Smooth muscle cell (in vitro differentiated cells): ENCODE results near the gene CSF2. TPM values are rescaled to one million over a fixed set of nuclear protein-coding genes. Genes with fewer than 3 reads are reported as not detected.

Experiments used
- DNase-seq: peaks from one replicate; lab custom pipeline; 2025; ENCODE audit not compliant: unreplicated experiment; lab: John Stamatoyannopoulos, UW
- H2AFZ ChIP-seq: fragments of 200-600 bp; sonication (generic); 2 replicates; pipeline ENCODE4 v1.6.0; 2016; ENCODE audit warnings: antibody characterized with exemption, low read depth, mild to moderate bottlenecking
- H3F3A ChIP-seq: fragments of 200-600 bp; sonication (generic); 2 replicates; pipeline ENCODE4 v1.6.0; 2017; ENCODE audit warnings: antibody characterized with exemption, low read depth
- H3K27ac ChIP-seq: fragments of 200-600 bp; sonication (generic); 2 replicates; pipeline ENCODE4 v1.5.1; 2016; ENCODE audit warnings: low read depth, mild to moderate bottlenecking
- H3K27me3 ChIP-seq: fragments of 200-600 bp; sonication (generic); 2 replicates; pipeline ENCODE4 v1.6.1; 2016; ENCODE audit warnings: low read depth, mild to moderate bottlenecking
- H3K36me3 ChIP-seq: fragments of 200-600 bp; sonication (generic); 2 replicates; pipeline ENCODE4 v1.5.1; 2016; ENCODE audit warnings: low read depth
- H3K4me1 ChIP-seq: fragments of 200-600 bp; sonication (generic); 2 replicates; pipeline ENCODE4 v1.5.1; 2016; ENCODE audit warnings: low read depth
- H3K4me2 ChIP-seq: fragments of 200-600 bp; sonication (generic); 2 replicates; pipeline ENCODE4 v1.6.0; 2016; ENCODE audit warnings: mild to moderate bottlenecking
- H3K4me3 ChIP-seq: fragments of 200-600 bp; sonication (generic); 2 replicates; pipeline ENCODE4 v1.5.1; 2016; ENCODE audit warnings: mild to moderate bottlenecking
- H3K79me2 ChIP-seq: fragments of 200-600 bp; sonication (generic); 2 replicates; pipeline ENCODE4 v1.6.0; 2016; ENCODE audit warnings: low read depth, mild to moderate bottlenecking
- H3K9ac ChIP-seq: fragments of 200-600 bp; sonication (generic); 2 replicates; pipeline ENCODE4 v1.6.0; 2016; ENCODE audit warnings: low read depth
- H3K9me3 ChIP-seq: fragments of 200-600 bp; sonication (generic); replicated peaks from 2 replicates; pipeline ENCODE4 v1.5.1; 2016; ENCODE audit warnings: low read depth
- H4K20me1 ChIP-seq: fragments of 200-600 bp; sonication (generic); 2 replicates; pipeline ENCODE4 v1.6.0; 2016; ENCODE audit warnings: low read depth
- WGBS: methylation state at CpG from one replicate; pipeline ENCODE4 v1.1.7; 2016; ENCODE audit warnings: low lambda C conversion rate; 5-methylcytosine and 5-hydroxymethylcytosine counted together
- polyA plus RNA-seq: library from polyadenylated mRNA; unstranded; fragments of >200 nt; fragmentation: Nextera tagmentation; extraction: Ambion mirVana; gene quantifications from 2 replicates; pipeline ENCODE4 v1.2.1, GENCODE V29; 2016
- total RNA-seq: library from RNA; depleted of rRNA; stranded (reverse); fragments of >200 nt; gene quantifications from 2 replicates; pipeline ENCODE4 v1.2.3, GENCODE V29; 2014
- TF ChIP-seq, protein P1 (sequence below): fragments of 200-600 bp; sonication (generic); IDR thresholded peaks from 2 replicates; pipeline ENCODE4 v1.5.1; 2017; ENCODE audit warnings: borderline replicate concordance, mild to moderate bottlenecking, antibody characterized with exemption; ENCODE audit not compliant: insufficient read depth, poor library complexity, severe bottlenecking

Gene CSF2
- total and polyA plus RNA-seq, 2 experiments from 2014 or later = not detected

- Histone ChIP-seq H2AFZ (no peak overlapping the region), H3K27me3 (no peaks in the 10 kb centered on the region), H4K20me1 (no peaks in the 10 kb centered on the region), H3K36me3 (no peaks in the 10 kb centered on the region), H3K4me3 (no peak overlapping the region), H3K79me2 (no peaks in the 10 kb centered on the region), H3K27ac (no peak overlapping the region), H3K9ac (no peak overlapping the region), H3K4me1 (no peaks in the 10 kb centered on the region), H3K4me2 (no peak overlapping the region), H3K9me3 (no peaks in the 10 kb centered on the region), H3F3A (no peaks in the 10 kb centered on the region)
- TF ChIP-seq, protein P1, sequence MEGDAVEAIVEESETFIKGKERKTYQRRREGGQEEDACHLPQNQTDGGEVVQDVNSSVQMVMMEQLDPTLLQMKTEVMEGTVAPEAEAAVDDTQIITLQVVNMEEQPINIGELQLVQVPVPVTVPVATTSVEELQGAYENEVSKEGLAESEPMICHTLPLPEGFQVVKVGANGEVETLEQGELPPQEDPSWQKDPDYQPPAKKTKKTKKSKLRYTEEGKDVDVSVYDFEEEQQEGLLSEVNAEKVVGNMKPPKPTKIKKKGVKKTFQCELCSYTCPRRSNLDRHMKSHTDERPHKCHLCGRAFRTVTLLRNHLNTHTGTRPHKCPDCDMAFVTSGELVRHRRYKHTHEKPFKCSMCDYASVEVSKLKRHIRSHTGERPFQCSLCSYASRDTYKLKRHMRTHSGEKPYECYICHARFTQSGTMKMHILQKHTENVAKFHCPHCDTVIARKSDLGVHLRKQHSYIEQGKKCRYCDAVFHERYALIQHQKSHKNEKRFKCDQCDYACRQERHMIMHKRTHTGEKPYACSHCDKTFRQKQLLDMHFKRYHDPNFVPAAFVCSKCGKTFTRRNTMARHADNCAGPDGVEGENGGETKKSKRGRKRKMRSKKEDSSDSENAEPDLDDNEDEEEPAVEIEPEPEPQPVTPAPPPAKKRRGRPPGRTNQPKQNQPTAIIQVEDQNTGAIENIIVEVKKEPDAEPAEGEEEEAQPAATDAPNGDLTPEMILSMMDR = no peak
- no peak for DNase-seq
- WGBS = 83% methylated on average over 12 of the region's 12 CpGs
Measured at GRCh38 chr5:132055808-132056609, 17.6 kb upstream of the CSF2 start.

- Histone ChIP-seq H3K9ac (no peak overlapping the region), H3K4me2 (no peak overlapping the region), H2AFZ (no peak overlapping the region), H3K79me2 (no peaks in the 10 kb centered on the region), H3K27ac (no peak overlapping the region), H3K36me3 (no peaks in the 10 kb centered on the region), H3K9me3 (no peaks in the 10 kb centered on the region), H3K4me1 (no peaks in the 10 kb centered on the region), H3K27me3 (no peaks in the 10 kb centered on the region), H3K4me3 (no peak overlapping the region), H4K20me1 (no peaks in the 10 kb centered on the region), H3F3A (no peaks in the 10 kb centered on the region)
- 92% methylated on average over 14 of the region's 14 CpGs for WGBS
- DNase-seq = no peak
- TF ChIP-seq, protein P1 = no peak
Measured at GRCh38 chr5:132056610-132057497, 16.7 kb upstream of the CSF2 start.

- WGBS = 91% methylated on average over 12 of the region's 12 CpGs
- no peak for DNase-seq
- H3K79me2 ChIP-seq = no peaks in the 10 kb centered on the region
- H3F3A ChIP-seq = no peaks in the 10 kb centered on the region
- H3K4me2 ChIP-seq = no peak overlapping the region
- TF ChIP-seq, protein P1 = no peak
- no peak overlapping the region for H3K4me3 ChIP-seq
- H3K9ac ChIP-seq = no peak overlapping the region
- no peaks in the 10 kb centered on the region for H3K4me1 ChIP-seq
- H3K9me3 ChIP-seq = no peaks in the 10 kb centered on the region
- H3K36me3 ChIP-seq = no peaks in the 10 kb centered on the region
- no peaks in the 10 kb centered on the region for H3K27me3 ChIP-seq
- H3K27ac ChIP-seq = no peak overlapping the region
- H2AFZ ChIP-seq = no peak overlapping the region
- no peaks in the 10 kb centered on the region for H4K20me1 ChIP-seq
Measured at GRCh38 chr5:132057498-132058255, 15.9 kb upstream of the CSF2 start.
